ENCODE results near the gene ILDR2. TPM values are rescaled to one million over a fixed set of nuclear protein-coding genes. Genes with fewer than 3 reads are reported as not detected.

The ILDR2 gene
- polyA plus RNA-seq, 1 of the 3 experiments (the other 2 are of a cell fraction) = 0.05 TPM

- H3K27me3 ChIP-seq (ENCODE audit: insufficient read depth) = no peaks in the 10 kb centered on the region
- H2AFZ ChIP-seq (ENCODE audit: low read depth) = no peak overlapping the region
- H3K4me2 ChIP-seq = no peak overlapping the region
- CTCF ChIA-PET = no interaction called here
- no peak for TF ChIP-seq ZBTB33 (IDR thresholded peaks at IDR 0.05; ENCODE audit: borderline replicate concordance, low read depth)
- no peak for TF ChIP-seq CHD2 (IDR thresholded peaks at IDR 0.05; ENCODE audit: low read length, partially characterized antibody)
- no peak for TF ChIP-seq MXI1 (IDR thresholded peaks at IDR 0.05; ENCODE audit: low read depth, low read length)
- TF ChIP-seq EZH2phosphoT487 (IDR thresholded peaks at IDR 0.05; ENCODE audit: borderline replicate concordance, low read depth) = no peak
- no peak for TF ChIP-seq TEAD4 (IDR thresholded peaks at IDR 0.05; ENCODE audit: borderline replicate concordance, insufficient read depth)
- no peak for TF ChIP-seq MEF2A (IDR thresholded peaks at IDR 0.05; ENCODE audit: borderline replicate concordance, low read depth)
- TF ChIP-seq USF2 (IDR thresholded peaks at IDR 0.05; ENCODE audit: borderline replicate concordance, low read depth, low read length) = no peak
- TF ChIP-seq REST (IDR thresholded peaks at IDR 0.05; ENCODE audit: low read depth, low read length) = no peak
- no peak for TF ChIP-seq FOXM1 (IDR thresholded peaks at IDR 0.05; ENCODE audit: low read depth)
- TF ChIP-seq RCOR1 (IDR thresholded peaks at IDR 0.05; ENCODE audit: low read length) = no peak
- TF ChIP-seq JUND (IDR thresholded peaks at IDR 0.05) = no peak
- no peak for TF ChIP-seq FOSL2 (IDR thresholded peaks at IDR 0.05; ENCODE audit: borderline replicate concordance, low read depth)
- no peak for TF ChIP-seq SMC3 (IDR thresholded peaks at IDR 0.05; ENCODE audit: low read depth, low read length)
- no peak for TF ChIP-seq TCF12 (IDR thresholded peaks at IDR 0.05)
- TF ChIP-seq EP300 (IDR thresholded peaks at IDR 0.05; ENCODE audit: borderline replicate concordance in 1 of 2, low read depth in 1 of 2, low read length in 1 of 2) = no peak
- WGBS (ENCODE audit: low lambda C conversion rate) = 31% methylated on average over 2 of the region's 2 CpGs
- H3F3A ChIP-seq (replicated peaks; ENCODE audit: insufficient read depth) = no peaks in the 10 kb centered on the region
- no peak overlapping the region for H3K27ac ChIP-seq (ENCODE audit: low read depth in 2 of 2, low read length in 1 of 2)
- H3K9ac ChIP-seq = no peak overlapping the region
- POLR2A ChIA-PET = no interaction called here
- H3K9me3 ChIP-seq = no peaks in the 10 kb centered on the region
- H3K79me2 ChIP-seq (ENCODE audit: insufficient read depth) = no peaks in the 10 kb centered on the region
- DNase-seq = no peak
- H3K36me3 ChIP-seq (replicated peaks in 1 of 2; ENCODE audit: control insufficient read depth in 1 of 2, insufficient read depth in 2 of 2, low read length in 1 of 2) = no peaks in the 10 kb centered on the region
- no peaks in the 10 kb centered on the region for H3K4me1 ChIP-seq (ENCODE audit: control insufficient read depth in 1 of 2, insufficient read depth in 2 of 2, low read depth in 1 of 2, low read length in 1 of 2)
- no peaks in the 10 kb centered on the region for H3K9me2 ChIP-seq
- no peaks in the 10 kb centered on the region for H4K20me1 ChIP-seq (ENCODE audit: insufficient read depth)
- H3K4me3 ChIP-seq (ENCODE audit: low read depth in 2 of 2, low read length in 1 of 2) = no peak overlapping the region
These were observed 27.0 kb upstream of the ILDR2 start for GRCh38 chr1:167002354-167002753.
